GM18499 (cell line): ENCODE results near the gene SNCA.

Source experiments
- ATAC-seq: cut with Tn5 transposase; IDR thresholded peaks from one replicate; pipeline ENCODE4 v1.9.1; 2021; ENCODE audit warnings: moderate number of reproducible peaks; ENCODE audit not compliant: insufficient read depth, unreplicated experiment

The SNCA gene

DNA sequence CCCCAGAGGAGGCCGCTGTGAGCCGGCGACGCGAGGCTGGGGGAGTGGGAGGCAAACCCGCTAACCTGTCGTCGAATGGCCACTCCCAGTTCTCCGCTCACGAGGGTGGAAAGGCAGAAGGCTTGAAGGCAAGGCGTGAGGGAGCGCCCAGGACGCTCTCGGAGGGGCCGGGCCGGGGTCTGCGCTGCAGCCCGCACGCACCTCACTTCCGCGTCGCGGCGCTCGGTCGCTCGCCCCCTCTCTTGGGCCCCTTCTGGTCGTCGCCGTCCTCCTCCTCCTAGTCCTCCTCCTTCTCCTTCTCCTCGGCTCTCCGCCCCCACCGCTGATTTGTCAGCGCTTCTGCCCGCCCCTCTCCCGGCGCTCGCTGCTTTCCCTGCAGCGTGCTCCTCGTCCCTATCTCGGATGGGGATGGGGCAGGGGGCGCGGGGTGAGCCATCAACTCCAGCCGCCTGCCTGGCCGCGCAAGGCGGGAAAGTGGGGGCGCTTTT is at the start of gene SNCA:
Gene SNCA, minus strand, starts transcription at position 265 of the 488 bp plus-strand sequence. CDS start 1,494 bp downstream, outside the sequence.
- no peak for ATAC-seq

GRCh38 chr4:89879215-89879614 is 42.3 kb upstream of the SNCA start:
- no peak for ATAC-seq

DNA sequence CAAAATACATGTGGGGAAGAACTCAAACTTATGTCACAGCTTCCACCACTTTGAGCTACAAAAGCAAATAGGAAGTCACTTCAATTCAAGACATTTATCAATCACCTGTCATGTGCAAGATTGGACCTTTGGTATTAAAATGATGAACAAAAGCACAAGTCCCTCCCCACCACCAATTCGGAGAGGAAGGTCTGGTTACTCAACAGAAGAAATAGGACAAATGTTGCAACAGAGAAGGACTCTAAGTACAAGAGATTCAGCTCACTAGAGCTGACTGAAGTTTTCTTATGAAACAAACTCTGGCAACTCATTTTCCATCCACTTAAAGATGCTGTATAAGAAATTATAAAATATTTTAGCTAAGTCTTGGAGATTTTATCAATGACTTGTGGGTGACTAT is 41.6 kb upstream of the SNCA start:
- no peak for ATAC-seq

DNA sequence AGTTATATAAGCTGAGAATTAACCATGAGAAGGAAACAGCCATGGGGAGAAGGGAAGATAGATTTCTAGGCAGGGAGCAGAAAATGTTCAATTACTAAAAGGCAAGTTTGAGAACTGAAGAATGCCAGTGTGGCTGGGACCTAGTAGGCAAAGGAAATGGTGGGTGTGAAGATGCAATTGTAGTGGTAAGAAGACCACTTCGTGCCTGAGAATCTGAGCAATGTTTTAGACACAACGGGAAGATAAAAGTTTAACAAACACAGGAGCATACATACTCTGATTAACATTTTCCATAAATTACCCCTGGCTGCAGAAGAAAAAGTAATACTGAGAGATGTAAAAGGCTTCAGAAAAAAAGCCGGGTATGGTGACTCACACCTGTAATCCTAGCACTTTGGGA is 39.6 kb upstream of the SNCA start:
- ATAC-seq, result no peak

DNA sequence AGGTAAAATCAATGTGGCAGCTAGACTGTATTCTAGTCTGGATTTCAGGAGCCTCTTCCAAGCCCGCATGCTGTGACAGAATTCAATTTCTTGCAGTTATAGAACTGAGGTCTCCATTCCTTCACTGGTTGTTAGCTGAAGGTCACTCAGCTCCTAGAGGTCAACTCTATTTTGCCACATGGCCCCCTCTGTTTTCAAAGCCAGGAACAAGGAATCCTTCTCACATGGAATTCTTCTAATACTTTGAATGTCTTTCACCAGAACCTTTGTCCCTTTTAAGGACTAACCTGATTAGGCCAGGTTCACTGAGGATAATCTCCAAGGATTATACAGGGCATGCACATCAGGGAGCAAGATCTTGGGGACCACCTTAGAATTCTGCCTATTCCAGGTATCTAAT is 34.2 kb upstream of the SNCA start:
- ATAC-seq, result no peak

DNA sequence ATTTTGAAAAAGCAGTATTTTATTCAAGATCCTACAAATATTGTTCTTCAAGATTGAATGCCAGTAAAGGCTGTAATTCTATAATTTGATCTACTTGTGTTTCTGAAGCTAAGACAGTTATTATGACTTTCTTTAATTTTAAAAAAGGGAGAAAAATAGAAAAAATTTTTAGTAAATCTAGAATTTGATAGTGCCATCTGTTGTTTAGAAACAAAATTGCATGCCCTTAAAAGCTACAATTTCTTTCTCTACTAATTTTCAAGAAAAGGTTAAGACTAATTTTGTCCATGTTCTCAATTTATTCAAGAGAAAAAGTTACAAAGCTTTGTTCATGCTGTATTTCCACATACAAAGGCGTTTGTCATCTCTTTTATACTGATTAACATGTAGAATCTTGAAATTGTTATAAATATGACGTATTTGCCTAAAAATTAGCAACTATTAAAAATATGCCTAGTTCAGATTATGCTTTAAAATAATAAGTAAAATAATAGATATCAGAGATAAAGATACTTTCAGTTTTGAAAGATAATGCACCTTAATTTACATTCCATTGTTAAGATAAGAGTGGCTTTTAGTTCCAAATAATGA is 32.1 kb upstream of the SNCA start:
- no peak for ATAC-seq

GRCh38 chr4:89868276-89868675 is 31.3 kb upstream of the SNCA start:
- ATAC-seq, result no peak

- ATAC-seq, result no peak
Observed at GRCh38 chr4:89863533-89863932, 26.6 kb upstream of the SNCA start.

GRCh38 chr4:89860971-89861370 is 24.0 kb upstream of the SNCA start:
- ATAC-seq, result no peak

- no peak for ATAC-seq
Observed at GRCh38 chr4:89855236-89855635, 18.3 kb upstream of the SNCA start.

- no peak for ATAC-seq
Observed at GRCh38 chr4:89847571-89848325, 10.8 kb upstream of the SNCA start.

DNA sequence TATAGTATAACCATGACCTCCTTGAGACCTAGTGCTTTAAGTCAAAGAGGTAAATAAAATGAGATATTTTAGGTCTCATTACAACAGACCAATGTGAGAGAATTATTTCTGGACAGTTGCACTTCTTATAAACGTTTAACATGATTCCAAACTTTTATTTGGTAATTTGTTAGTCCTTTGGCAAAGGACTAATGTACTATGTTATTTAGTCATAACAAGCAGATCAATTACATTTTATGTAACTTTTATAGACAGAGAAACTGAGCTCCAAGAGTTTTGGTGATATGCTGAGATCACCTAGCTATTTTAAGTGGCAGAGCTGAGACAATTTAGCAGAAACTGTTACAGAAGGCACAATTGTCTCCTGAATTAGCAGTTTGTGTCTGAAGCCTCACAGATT is 2.6 kb upstream of the SNCA start:
- ATAC-seq, result no peak

DNA sequence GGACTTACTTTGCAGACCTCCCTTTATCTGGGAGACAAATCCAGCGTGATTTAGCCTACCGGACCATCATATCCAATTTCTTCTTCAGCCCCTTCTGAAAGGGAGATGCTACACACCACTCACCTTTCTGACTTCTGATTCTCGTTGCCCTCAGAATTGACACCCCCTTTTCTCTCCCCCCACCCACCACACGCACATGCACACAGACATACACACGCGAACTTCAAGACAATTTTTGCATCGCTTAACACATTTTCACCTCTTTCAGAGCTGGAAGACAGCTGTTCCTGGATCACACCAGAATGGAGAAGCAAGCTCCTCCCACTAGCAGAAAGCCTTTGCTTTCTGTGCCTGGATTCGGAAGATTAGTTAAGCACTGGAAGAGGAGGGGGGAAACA is 1.0 kb upstream of the SNCA start:
- no peak for ATAC-seq

- ATAC-seq, result no peak
Observed at GRCh38 chr4:89837385-89837992, 528 bp upstream of the SNCA start.

DNA sequence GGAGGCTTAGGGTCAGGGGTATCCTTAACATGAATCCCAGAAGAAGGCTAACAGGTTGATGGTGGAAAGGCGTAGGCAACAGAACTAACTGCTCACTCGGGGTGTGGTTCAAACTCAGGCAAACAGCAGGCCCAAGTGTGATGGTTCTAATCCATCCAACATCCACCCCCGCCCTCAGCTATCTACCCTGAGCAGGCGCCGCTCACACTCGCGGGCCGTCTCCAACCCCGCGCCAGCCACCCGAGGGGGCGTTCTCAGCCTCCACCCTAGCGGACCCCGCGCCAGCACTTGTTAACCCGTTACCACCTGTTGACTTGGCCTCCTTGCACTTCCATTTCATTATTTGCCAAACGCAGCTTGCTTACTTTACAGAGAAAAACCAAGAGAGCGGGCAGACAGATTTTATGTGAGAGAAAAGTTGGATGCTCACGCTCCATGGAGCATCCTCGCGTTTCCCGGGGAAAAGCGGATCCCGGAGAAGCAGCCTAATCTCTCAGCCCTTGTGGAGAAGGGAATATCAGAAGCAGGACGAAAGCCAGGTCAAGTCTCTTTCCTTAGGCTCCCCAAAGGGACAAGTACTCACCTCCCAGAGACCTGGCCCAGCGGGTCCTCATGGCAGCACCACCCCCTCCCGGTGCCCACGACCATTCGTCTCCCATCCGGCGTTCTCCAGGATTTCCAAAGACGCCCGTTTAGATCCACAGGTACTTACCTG is 773 bp downstream of the SNCA start:
- ATAC-seq, result no peak

DNA sequence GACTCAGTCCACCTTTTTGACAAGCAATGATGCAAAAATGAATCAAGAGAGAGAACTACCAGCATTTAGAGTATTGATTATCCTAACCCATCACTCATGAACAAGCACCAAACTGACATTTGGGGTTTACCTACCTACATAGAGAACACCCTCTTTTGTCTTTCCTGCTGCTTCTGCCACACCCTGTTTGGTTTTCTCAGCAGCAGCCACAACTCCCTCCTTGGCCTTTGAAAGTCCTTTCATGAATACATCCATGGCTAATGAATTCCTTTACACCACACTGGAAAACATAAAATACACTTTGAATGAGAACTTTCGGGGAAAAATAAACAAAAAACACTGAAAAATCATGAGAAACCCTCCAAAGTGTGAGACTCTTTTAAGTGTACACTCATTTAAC is 1.5 kb downstream of the SNCA start:
- ATAC-seq, result no peak

DNA sequence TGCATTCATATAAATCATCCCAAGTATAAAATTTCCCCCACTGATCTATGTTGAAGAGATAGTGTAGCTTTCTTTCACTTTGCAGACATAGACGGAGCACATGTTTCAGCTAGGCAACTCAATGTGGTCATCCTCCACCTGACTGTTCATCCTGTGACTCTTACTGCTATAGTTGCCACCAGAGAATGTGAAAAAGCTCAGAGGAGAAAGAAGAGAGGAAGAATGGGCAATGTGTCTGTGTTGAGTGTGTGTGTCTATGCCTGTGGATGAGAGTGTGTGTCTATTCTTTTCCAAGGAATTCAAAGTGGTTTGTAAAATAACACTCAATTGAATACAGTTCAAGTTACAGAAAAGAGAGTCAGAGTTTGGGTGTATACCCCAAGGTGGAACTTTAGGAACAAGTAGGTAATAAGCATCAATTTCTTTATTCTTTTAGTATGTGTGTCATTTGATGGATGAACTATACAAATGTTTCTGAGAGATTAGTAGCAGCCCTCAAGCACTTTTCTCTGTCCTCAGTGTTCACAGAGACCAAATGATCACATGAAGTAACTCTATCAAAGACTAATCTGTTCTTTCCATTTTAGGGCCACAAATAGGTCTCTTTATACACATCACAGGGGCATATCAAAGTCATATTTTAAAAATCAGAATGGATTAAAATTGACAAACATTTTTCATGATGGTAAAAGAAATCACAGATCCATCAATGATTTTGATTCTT is 2.3 kb downstream of the SNCA start:
- ATAC-seq, result no peak

DNA sequence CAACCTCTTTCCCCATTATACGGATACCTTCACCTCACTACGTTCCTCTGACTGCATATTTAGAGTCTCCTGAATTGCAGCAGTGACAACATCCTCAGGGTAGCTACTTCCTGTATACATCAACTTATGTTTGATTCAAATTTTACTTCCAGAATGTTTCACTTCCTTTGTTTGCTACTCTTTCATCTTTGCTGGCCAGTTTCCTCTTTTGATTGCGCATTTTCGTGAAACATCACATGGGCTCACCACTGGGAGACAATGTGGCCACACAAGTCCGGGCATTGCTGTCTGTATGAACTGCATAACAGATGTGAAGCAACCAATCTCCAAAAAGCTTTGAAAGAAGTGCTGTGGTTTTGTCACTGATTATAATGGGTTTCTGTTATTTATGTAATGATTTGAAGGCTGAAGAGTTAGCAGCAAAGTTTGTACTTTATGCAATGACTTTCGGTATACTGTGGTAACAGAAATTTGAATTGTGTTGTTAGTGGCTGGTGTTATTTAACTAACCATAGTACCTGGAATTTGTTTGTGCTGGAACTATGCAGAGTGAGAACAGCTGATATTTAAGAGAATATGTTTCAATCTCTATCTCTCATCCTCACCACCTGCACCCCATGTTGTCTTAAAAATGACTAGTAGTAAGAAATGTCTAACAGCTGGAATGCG is 7.4 kb downstream of the SNCA start:
- peak; percentile 93 for ATAC-seq

- ATAC-seq, result no peak
Observed at GRCh38 chr4:89823416-89823815, 13.5 kb downstream of the SNCA start.

GRCh38 chr4:89821612-89822011 is 15.3 kb downstream of the SNCA start:
- no peak for ATAC-seq
